HL-60 (cell line): ENCODE data around the gene ANKAR.

ENCODE experiments used
- CTCF ChIP-seq: IDR thresholded peaks from one replicate; pipeline ENCODE4 v1.5.1; 2011; ENCODE audit warnings: low read length, control low read depth, inconsistent platforms; ENCODE audit not compliant: insufficient read depth
- GABPA ChIP-seq: IDR thresholded peaks from 2 replicates; pipeline ENCODE4 v1.6.1; 2012; ENCODE audit warnings: low read depth
- POLR2AphosphoS5 ChIP-seq: IDR thresholded peaks from 2 replicates; pipeline ENCODE4 v1.6.1; 2012; ENCODE audit warnings: low read depth
- REST ChIP-seq: IDR thresholded peaks from 2 replicates; pipeline ENCODE4 v1.6.1; 2012; ENCODE audit warnings: low read depth; ENCODE audit not compliant: insufficient replicate concordance
- SPI1 ChIP-seq: IDR thresholded peaks from 2 replicates; pipeline ENCODE4 v1.6.1; 2012; ENCODE audit warnings: low read depth, mild to moderate bottlenecking, borderline replicate concordance

- TF ChIP-seq CTCF (no peak), POLR2AphosphoS5 (no peak), REST (no peak), GABPA (no peak), SPI1 (no peak)
Measured at GRCh38 chr2:189646521-189646920, 27.9 kb upstream of the ANKAR start.
